Chondrocyte (in vitro differentiated cells): ENCODE measurements around the gene KLHL11. TPM values are rescaled to one million over a fixed set of nuclear protein-coding genes. Genes with fewer than 3 reads are reported as not detected.

ENCODE experiments used
- DNase-seq: peaks from one replicate; pipeline ENCODE4 v3.0.0; 2021; ENCODE audit warnings: mixed read lengths, low spot score
- H3K27ac Mint-ChIP-seq: one replicate; pipeline ENCODE4 v1.8.0; 2021; ENCODE audit warnings: mild to moderate bottlenecking, moderate library complexity, mixed read lengths; ENCODE audit not compliant: unreplicated experiment
- H3K27me3 Mint-ChIP-seq: 2 replicates; pipeline ENCODE4 v1.8.0; 2021; ENCODE audit warnings: low read depth, mixed read lengths
- H3K36me3 Mint-ChIP-seq: 2 replicates; pipeline ENCODE4 v1.8.0; 2021; ENCODE audit warnings: low read depth, mixed read lengths
- H3K4me1 Mint-ChIP-seq: 2 replicates; pipeline ENCODE4 v1.8.0; 2021; ENCODE audit warnings: low read depth, mild to moderate bottlenecking, mixed read lengths
- H3K4me3 Mint-ChIP-seq: one replicate; pipeline ENCODE4 v1.8.0; 2021; ENCODE audit warnings: mild to moderate bottlenecking, moderate library complexity, mixed read lengths; ENCODE audit not compliant: unreplicated experiment
- H3K9me3 Mint-ChIP-seq: 2 replicates; pipeline ENCODE4 v1.8.0; 2021; ENCODE audit warnings: low read depth, mixed read lengths
- total RNA-seq: library from RNA; stranded (reverse); gene quantifications from 3 replicates; pipeline ENCODE4 v1.2.1, GENCODE V29; 2021
- TF ChIP-seq, protein P1 (sequence below): fragments of 200-600 bp; sonication (generic); IDR thresholded peaks from 2 replicates; pipeline ENCODE4 v1.5.0; 2021; ENCODE audit warnings: antibody characterized with exemption, mild to moderate bottlenecking, moderate library complexity

The KLHL11 gene
- total RNA-seq, 1 donor from 2014 or later, result 15.3 TPM

DNA sequence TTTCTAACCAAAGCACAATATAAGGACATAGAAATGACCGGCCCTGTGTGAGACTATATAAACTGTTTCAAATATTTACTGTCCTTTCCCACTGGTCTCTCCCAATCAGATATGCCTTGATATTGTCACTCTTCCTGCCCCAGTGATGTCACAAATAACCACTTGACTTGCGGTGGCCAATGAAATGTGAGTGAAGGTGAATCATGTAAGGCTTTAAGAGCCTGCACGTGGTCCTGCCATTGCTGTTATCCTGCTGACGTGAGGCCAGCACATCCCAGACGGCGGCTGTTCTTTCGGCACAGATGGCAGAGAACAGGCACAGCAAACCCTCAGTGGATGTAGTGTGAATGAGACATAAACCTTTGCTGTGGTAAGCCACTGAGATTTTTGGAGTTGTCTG, 5.4 kb upstream of the KLHL11 start:
- H3K27ac Mint-ChIP-seq, result peak overlapping the region; percentile 56
- H3K4me1 Mint-ChIP-seq, result peaks cover 1% of the 10 kb centered on the region
- no peak overlapping the region for H3K4me3 Mint-ChIP-seq
- H3K9me3 Mint-ChIP-seq, result no peaks in the 10 kb centered on the region
- DNase-seq, result no peak
- TF ChIP-seq, protein P1, sequence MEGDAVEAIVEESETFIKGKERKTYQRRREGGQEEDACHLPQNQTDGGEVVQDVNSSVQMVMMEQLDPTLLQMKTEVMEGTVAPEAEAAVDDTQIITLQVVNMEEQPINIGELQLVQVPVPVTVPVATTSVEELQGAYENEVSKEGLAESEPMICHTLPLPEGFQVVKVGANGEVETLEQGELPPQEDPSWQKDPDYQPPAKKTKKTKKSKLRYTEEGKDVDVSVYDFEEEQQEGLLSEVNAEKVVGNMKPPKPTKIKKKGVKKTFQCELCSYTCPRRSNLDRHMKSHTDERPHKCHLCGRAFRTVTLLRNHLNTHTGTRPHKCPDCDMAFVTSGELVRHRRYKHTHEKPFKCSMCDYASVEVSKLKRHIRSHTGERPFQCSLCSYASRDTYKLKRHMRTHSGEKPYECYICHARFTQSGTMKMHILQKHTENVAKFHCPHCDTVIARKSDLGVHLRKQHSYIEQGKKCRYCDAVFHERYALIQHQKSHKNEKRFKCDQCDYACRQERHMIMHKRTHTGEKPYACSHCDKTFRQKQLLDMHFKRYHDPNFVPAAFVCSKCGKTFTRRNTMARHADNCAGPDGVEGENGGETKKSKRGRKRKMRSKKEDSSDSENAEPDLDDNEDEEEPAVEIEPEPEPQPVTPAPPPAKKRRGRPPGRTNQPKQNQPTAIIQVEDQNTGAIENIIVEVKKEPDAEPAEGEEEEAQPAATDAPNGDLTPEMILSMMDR, result no peak
- no peaks in the 10 kb centered on the region for H3K27me3 Mint-ChIP-seq
- H3K36me3 Mint-ChIP-seq, result peaks cover 45% of the 10 kb centered on the region

DNA sequence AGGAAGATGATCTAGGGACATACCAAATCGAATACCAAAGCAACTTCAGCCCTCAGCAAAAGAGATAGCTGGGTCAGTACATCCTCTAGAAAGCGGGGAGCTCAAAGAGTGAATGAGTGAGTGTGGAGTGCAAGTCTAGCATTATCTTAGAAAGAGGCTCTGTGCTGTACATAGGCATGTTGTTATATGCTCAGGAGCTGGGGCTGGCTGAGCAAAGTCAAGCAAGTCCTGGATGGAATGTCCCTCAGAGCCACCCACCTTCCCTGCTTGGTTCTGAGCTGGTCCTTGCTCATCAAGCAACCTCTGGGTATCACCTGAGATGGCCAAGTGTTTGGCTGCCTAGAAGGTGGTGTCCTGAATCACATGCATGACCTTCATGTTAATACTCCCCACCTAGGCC, 4.9 kb upstream of the KLHL11 start:
- Mint-ChIP-seq H3K27ac (no peak overlapping the region), H3K4me3 (no peak overlapping the region), H3K36me3 (peaks cover 45% of the 10 kb centered on the region), H3K27me3 (no peaks in the 10 kb centered on the region), H3K4me1 (peaks cover 4% of the 10 kb centered on the region), H3K9me3 (no peaks in the 10 kb centered on the region)
- DNase-seq, result no peak
- TF ChIP-seq, protein P1, result no peak

DNA sequence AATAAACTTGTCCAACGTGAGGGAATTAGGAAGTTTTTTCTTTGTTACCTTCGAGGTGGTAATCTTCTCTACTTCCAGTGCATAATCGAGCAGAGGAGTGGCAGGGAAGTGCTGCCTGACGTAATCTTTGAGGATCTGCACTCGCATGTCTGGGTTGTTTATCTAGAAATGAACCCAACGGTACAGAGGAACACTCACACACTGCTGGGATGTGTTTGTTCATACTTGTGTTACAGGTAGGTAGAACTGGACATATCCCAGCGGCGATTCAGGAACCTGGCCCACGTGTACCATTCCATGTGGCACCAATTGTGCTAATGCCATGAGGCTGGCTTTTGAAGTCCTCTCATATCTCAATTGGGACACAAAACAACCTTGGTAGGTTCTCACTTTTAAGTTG, 4.2 kb upstream of the KLHL11 start:
- no peak overlapping the region for H3K27ac Mint-ChIP-seq
- TF ChIP-seq, protein P1, result no peak
- H3K9me3 Mint-ChIP-seq, result no peaks in the 10 kb centered on the region
- peaks cover 41% of the 10 kb centered on the region for H3K36me3 Mint-ChIP-seq
- H3K27me3 Mint-ChIP-seq, result no peaks in the 10 kb centered on the region
- peaks cover 4% of the 10 kb centered on the region for H3K4me1 Mint-ChIP-seq
- H3K4me3 Mint-ChIP-seq, result no peak overlapping the region
- DNase-seq, result no peak

DNA sequence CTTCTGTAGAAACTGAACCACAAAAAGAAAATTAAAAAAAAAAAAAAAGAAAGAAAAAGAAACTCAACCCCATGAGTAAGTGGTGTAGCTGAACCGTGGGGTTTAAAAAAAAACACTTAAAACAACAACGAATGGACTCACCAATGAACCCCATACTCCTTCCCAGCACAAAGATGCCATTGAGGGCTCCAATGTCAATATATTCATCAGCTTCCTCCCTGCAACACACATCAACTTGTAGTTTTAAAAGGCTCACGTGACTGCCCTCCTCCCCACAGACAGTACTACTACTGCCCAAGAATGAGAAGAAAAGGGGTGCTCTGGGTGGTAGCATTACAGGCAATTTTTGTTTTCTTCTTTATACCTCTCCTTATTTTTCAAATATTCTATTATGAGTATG, 3.3 kb upstream of the KLHL11 start:
- Mint-ChIP-seq H3K4me1 (peaks cover 4% of the 10 kb centered on the region), H3K4me3 (no peak overlapping the region), H3K27ac (peak overlapping the region; percentile 41), H3K36me3 (peaks cover 41% of the 10 kb centered on the region), H3K9me3 (no peaks in the 10 kb centered on the region), H3K27me3 (no peaks in the 10 kb centered on the region)
- TF ChIP-seq, protein P1, result no peak
- DNase-seq, result no peak

DNA sequence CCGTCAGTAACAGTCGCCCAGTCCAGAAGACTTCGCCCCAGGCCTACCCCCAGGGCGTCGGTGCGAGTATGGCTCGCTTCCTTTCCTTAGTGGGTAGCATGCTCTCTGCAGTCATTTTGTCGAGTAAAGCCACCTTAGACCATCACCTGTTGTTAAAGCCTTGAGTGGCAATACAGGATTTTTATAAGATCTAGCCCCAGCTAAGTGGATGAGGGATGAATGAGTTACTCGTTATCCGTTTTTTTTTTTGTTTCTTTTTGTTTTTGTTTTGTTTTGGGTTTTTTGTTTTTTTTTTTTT, 322 bp upstream of the KLHL11 start:
- Mint-ChIP-seq H3K36me3 (peaks cover 19% of the 10 kb centered on the region), H3K4me1 (peaks cover 6% of the 10 kb centered on the region), H3K27me3 (no peaks in the 10 kb centered on the region), H3K9me3 (no peaks in the 10 kb centered on the region), H3K27ac (peak overlapping the region; percentile 88), H3K4me3 (no peak overlapping the region)
- TF ChIP-seq, protein P1, result no peak
- no peak for DNase-seq

DNA sequence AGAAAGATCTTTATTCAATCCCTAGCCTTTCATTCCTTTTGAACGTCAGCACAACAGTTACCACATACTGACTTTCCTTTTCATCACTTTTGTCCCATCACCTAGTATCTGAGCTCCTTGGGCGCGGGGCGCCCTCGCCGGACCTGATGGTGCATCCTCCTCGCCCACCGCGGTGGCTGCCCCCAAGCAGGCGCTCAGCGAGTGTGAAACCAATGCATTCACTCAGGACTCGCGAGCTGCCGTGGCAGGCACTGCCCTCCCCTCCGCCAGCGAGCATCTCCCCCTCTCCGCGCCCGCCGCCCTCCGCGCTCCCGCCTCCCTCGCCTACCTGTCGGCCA, 756 bp downstream of the KLHL11 start:
- H3K4me1 Mint-ChIP-seq, result peaks cover 7% of the 10 kb centered on the region
- H3K27ac Mint-ChIP-seq, result no peak overlapping the region
- no peaks in the 10 kb centered on the region for H3K27me3 Mint-ChIP-seq
- no peak overlapping the region for H3K4me3 Mint-ChIP-seq
- TF ChIP-seq, protein P1, result no peak
- no peak for DNase-seq
- H3K9me3 Mint-ChIP-seq, result no peaks in the 10 kb centered on the region
- H3K36me3 Mint-ChIP-seq, result peaks cover 13% of the 10 kb centered on the region
